Measurements from ENCODE around the gene CYSTM1.

GRCh38 chr5:140205216-140205615, 30.2 kb downstream of the CYSTM1 start:
- no peak for TF ChIP-seq CTCF (conservative IDR thresholded peaks at IDR 0.05; ENCODE audit: low read depth, low read length)
- no peak for TF ChIP-seq EZH2 (IDR thresholded peaks at IDR 0.05; ENCODE audit: low read length, unreplicated experiment)
- TF ChIP-seq EZH2phosphoT487 (IDR thresholded peaks at IDR 0.05; ENCODE audit: borderline replicate concordance, low read length), result no peak
